HG02973 (cell line): ENCODE results near the gene RBPJL.

Source experiments
- ATAC-seq: cut with Tn5 transposase; IDR thresholded peaks from one replicate; pipeline ENCODE4 v1.9.1; 2021; ENCODE audit warnings: moderate library complexity; ENCODE audit not compliant: unreplicated experiment

The RBPJL gene

DNA sequence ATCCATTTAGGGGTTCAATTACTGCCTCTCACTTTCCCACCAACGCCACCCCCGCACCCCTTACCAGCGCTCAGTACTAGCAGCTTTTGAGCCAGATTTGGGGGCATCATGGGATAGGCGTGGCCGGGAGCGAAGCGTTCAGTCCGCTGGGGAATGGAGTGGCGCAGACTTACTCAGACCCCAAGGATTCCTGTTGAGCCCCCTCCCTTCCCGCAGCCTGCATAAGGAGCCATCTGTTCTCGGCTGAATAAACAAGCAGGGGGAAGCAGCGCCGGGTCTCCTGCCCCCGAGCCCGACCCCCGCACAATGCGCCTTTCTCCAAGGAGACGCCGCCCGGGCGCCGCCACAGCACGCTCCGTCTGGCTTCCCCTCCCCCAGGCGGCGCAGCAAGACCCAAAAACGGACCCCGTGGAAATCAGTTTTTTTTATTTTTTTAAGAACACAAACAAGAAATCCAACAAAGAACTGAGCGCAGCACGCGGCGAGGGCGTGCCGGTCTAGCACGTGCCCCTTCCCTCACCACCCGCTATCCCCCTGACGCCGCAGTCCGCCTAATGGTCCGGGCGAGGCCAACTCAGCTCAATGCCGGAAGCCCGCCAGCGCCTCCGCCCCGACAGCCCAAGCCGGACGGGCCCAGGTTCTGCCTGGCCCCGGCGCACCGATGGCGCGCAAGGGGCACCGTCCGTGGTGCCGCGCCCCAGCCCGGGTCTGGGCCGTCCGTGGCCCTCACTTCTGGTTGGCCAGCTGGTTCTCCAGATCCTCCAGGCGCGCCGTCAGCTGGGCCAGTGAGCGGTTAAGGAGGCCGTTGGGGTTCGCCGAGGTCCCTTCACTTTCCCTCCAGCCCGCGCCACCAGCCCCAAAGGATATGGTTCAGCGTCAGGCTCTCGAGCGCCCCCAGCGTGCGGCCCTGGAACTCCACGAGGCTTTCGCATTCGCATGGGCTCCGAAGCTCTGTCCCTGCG lies 13.3 kb upstream of the RBPJL start:
- peak; percentile 76 for ATAC-seq

DNA sequence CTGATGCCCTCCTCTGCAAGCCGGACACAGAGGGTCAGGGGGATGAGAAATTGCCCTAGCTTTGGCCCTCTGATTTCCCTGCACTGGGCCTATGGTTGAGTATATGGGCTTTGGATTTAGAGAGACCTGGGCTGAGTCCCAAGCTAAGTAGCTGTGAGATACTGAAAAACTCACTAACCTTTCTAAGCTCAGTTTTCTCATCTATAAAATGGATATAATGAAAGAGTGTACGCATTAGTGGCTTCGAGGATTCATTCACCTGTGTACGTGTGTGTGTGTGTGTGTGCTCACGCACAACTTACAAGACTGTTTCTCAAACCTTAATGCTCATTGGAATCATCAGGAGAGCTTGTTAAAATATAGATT lies 12.7 kb upstream of the RBPJL start:
- no peak for ATAC-seq

DNA sequence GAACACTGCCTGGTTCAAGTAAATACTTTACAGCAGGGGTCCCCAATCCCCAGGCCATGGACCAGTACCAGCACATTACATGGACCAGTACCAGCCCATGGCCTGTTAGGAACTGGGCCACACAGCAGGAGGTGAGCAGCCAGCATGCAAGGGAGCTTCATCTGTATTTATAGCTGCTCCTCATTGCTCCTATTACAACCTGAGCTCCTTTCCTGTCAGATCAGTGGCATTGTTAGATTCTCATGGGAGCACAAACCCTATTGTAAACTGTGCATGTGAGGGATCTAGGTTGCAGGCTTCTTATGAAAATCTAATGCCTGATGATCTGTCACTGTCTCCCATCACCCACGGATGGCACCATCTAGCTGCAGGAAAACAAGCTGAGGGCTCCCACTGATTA lies 12.0 kb upstream of the RBPJL start:
- no peak for ATAC-seq

DNA sequence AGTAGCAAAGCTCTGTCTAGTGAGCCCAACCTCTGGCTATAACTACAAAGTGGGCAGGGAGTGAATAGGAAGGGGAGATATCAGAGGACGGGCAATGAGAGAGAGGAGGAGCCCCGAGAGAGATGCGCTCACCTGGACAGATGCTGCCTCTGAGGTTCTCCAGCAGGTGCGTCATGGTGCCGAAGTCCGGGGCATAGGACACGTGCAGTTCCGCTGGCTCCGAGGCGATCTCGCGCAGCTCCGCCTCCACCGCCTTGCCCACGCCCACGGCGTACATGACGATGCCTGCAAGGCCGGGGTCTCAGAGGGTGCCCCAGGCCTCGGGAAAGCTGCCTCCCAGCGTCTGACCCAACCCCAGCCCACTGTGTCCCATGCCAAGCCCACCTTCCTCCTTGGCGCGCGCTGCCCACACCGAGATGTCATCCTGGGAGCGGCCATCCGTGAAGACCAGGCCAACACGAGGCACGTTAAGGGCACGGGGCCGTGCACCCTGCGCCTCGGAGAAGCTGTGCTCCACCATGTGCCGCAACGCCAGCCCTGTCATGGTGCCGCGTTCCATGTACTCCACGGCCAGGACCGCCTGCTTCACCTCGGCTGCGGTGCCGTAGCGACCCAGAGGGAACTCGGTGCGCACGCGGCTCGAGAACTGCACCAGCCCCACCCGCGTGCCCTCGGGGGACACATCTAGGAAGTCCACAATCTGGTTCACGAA lies 8.7 kb upstream of the RBPJL start:
- no peak for ATAC-seq

DNA sequence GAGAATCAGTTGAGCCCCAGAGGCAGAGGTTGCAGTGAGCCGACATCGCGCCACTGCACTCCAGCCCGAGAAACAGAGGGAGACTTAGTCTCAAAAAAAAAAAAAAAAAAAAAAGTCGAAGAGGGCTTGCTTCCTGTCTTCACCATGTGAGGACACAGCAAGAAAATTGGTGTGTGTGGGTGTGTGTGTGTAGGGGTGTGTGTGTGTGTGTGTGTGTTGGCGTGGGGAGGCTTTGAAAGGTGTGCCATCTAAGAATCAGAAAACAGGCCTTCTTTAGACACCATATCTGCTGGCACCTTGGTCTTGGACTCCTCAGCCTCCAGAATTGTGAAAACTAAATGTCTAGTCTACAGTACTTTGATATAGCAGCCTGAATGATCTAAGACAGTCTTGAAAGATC lies 6.9 kb upstream of the RBPJL start:
- no peak for ATAC-seq

DNA sequence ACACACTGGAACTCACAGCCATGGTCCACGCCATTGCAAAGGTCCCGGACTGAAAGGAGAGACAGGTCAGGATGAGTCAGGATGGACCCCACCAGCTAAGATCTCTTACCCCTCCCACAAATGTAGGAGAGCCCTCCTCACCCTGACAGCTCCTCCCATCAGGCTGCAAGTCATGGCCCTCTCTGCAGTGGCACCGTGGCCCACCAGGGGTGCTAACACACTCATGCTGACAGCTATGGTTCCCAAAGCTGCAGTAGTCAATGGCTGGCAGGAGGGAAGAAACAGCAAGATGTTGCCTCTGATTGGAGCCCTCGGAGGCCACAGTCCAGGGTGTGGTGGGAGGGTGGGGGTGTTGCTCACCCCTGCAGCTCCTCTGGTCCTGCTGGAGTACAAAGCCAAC lies 5.7 kb upstream of the RBPJL start:
- no peak for ATAC-seq

DNA sequence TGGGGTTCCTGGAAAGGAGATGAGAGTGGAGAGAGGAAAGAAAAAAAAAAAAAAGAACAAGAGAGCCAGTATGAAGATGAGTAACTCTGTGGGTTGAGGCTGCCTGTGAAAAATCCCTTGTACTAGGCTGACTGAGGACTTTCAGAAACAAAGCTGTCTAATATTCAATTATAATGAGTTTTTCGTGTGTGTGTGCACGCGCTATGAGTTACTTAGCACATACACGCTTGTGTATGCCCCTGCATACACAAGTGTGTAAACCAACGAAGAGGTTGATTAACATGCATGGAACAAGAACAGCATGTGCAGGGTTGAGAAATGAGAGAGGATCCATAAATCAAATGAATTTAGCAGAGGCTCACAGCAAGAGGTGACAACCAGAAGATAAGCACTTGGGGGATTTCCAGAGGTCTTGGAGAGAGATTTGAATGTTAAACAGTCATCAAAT lies 4.8 kb upstream of the RBPJL start:
- no peak for ATAC-seq

DNA sequence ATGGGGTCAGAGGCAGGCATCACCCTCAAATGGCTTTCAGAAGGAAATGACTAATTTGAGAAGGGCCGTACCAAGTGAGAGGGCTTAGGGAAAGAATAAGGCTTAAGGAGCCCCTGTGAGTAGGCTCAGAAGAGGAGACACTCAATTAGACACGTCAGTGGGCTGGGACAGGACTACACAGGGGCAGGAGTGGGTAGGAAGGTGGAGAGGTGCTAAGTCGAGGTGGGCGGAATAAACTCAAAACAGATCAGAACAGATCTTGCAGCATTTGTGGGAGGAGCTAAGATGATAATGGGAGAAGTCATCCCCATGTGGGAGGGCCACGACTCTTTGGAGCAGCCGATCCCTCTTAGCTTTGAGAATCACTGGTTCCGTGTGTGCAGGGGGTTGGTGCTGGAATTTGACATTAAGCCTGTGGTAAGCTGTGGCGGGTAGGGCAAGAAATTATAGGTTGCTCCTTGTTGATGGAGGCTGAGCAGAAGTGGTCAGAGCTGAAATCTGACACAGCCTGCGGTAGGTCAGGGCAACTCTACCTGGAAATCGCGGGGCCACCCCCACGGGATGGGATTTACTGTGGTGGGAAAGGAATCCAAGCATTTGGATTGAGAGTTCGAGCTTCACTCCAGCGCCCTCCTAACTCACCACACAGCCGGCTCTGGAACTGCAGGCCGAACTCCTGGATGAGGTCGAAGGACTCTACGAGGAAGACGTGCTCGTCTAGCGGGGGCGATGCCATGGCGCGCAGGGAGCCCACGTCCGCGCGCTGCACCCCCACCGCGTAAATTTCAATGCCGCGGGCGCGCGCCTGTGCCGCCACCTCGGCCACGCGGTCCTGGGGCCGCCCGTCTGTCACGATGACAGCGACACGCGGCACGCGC lies 2.8 kb upstream of the RBPJL start:
- ATAC-seq: no peak

DNA sequence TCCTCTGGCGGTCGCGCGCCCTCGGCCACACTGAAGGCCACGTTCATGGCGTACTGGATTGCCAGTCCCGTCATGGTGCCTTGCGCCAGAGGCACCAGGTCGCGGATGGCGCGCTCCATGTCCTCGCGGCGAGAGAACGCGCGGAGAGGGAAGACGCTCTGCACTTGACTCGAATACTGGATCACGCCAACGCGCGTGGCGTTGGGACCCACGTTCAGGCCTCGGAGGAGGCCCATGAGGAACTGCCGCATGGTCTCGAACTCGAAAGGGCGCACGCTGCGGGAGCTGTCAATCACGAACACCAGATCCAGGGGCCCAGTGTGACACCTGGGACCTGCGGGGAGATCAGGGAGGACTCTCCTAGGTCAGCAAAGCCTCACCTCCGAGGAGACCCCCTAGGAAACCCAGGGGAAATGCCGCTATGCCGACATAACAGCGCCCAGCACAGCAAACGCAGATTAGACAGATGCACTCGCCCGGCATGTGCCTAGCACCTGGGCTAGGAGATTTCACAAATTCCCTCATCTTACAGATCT lies 2.1 kb upstream of the RBPJL start:
- no peak for ATAC-seq

DNA sequence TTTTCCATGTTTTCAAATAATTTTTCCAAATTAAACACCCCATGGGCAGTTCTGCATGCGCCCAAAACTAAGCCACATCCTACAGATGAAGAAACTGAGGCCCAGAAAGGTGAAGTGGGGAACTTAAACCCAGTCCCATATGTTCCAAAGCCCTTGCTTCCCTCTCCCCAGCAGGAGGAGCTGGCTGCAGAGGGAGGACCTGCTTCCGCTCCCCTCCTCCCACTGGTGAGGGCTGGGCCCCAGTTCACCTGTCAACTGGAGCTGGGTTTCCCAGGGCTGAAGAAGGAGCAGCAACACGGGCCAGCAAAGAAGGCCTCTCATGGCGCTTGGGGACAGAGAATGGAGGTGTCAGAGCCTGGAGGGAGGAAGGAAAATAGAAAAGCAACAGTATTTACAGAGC lies 1.4 kb upstream of the RBPJL start:
- ATAC-seq: no peak

DNA sequence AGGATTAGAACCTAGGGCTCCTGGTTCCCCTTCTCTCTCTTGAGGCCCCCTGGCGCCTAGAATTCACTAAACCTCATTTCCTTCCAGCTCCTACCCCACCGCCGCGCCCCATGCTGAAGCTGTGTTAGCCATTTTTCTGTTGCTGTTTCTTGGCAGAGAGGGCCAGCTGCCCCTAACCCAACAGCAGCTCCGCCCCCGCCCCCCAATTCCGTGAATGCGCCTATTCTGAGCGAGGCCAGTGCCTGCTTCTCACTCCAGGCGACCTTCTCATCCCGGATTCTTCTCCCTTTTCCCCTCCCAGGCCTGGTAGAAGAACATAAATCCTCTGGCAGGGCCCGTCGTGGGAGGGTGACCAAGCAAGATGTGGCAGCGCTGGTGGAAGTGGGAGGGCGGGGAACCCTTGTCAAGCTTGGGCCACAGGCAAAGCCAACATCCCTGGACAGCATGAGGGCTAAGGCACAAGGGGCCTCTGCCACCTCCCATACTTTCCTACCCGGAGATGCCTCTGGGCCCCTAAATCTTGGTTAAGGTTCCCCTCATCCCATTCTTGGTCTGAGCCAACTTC lies 518 bp downstream of the RBPJL start:
- no peak for ATAC-seq

DNA sequence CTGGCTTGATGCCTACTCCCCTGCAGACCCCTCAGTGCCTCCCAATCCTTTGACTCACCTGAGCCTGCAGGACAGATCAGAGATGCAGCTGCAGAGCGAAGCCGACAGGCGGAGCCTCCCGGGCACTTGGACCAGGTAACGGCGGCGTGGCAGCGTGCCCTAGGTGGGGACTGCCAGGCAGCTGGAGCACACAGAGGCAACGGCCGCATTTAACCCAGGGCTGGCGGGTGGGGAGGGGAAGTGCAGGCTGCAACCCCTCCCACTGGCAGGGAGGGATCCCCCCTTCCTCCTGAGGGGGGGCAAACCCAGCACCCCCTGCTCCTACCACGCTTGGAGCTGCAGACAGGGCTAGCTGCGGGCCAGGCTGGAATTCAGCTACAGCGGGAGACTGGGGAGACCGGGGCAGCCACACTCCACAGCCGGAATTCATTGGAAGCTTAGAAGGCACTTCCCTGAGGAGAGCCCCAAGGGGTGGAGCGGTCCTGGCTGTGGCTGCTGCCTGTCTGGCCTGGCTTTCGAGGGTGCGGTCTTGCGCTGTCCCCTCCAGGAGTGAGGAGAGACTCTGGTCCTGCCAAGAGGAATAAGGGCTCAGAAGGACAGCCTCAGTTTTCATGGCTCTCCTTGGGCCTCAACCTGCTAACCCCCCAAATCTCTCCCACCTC lies 1.6 kb downstream of the RBPJL start, which contains the start of gene MATN4:
MATN4 (minus strand) TSS at position 183 of the 662 bp plus-strand sequence. CDS start 2,717 bp downstream, outside the sequence.
- no peak for ATAC-seq

DNA sequence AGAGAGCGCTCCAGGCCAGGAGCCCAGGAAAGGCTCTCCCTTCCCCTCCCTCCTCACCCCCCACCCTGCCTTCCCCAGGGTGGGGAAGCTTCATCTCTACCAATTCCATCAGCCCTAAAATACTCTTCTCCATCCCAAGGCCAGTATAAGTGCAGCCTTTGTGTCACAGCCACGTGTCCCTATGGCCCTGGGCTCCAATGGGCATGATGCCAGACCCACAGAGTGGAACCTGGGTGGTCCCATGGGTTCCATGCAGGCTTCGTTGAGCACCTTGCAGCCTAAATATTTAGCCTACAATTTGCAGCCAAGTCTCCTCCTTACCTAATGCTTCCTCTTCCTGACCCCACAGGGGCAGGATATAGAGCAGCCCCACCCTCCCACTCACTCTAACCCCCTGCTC lies 2.4 kb downstream of the RBPJL start:
- ATAC-seq: no peak

DNA sequence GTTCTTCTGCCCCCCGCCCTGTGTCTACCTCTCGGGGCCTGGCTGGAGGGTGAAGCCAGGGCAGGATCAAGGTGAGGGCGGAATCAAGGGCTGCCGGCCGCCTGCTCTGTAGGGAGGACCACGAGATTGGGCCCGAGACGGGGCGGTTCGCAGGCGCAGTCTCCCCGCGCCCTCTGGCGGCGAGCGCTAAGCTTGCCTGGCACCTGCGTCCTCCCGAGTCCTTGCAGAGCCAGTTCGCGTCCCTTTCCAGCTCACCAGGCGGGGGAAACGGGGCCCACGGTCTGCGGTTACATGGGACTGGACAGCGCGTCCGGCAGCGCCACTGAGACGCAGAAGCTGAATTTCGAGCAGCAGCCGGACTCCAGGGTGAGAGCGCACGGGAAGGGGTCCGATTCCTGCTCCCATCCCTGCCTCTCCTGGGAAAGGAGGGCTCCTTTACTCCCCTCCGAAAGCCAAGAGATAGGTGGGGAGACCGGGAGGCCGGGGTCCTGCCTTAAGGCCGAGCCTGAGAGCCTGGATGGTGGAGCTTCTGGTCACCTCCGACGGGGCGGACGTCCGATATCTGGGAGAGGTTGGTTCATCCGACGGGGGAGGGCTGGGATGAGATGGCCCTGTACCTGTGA lies 5.1 kb downstream of the RBPJL start:
- ATAC-seq: no peak

DNA sequence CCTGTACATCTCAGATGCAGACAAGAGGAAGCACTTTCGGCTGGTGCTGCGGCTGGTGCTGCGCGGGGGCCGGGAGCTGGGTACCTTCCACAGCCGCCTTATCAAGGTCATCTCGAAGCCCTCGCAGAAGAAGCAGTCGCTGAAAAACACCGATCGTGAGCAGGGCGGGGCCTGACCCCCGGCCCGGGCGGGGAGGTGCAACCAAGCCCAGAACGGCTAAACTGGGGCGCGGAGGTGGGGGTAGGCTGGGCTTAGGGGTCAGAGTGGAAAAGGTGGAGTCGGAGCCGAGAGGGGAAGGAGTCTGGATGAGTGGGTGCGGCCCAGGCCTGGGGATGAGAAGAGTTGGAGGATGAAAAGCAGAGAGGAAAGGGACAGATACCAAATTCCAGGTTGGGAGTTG lies 5.6 kb downstream of the RBPJL start:
- ATAC-seq: no peak

DNA sequence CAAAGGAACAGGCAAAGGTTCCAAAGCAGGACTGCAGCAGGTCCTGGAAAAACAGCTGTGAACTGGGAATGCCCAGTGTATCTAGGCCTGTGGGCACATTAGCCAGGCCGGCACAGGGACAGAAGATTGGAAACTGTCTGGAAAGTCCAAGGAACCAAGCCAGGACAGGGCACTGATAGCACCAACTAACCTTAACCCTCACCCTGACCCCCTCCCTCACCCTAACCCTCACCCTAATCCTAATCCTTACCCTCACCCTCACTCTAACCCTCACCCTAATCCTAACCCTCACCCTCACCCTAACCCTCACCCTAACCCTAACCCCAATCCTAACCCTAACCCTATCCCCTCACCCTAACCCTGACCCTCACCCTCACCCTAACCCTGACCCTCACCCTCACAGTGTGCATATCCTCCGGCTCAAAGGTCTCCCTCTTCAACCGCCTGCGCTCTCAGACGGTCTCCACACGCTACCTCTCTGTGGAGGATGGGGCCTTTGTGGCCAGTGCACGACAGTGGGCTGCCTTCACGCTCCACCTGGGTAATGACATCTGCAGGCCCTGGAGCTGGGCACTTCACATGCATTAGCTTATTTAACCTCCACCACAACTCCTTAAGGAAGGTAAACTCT lies 6.5 kb downstream of the RBPJL start:
- no peak for ATAC-seq

DNA sequence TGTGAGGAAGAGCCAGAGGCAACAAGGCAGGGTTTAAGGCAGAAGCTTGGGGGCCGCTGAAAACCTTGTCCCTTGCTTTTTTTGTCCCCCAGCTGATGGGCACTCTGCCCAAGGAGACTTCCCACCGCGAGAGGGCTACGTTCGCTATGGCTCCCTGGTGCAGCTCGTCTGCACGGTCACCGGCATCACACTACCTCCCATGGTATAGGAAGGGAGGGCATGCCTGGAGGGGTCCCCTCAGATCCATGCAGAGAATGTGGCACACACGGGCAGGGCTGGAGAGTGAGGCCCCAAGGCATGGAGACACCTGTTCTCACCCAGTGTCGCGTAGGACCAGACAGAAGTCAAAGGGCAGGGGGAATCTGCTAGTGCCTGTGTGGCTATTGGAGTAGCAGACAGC lies 7.3 kb downstream of the RBPJL start:
- ATAC-seq: no peak

DNA sequence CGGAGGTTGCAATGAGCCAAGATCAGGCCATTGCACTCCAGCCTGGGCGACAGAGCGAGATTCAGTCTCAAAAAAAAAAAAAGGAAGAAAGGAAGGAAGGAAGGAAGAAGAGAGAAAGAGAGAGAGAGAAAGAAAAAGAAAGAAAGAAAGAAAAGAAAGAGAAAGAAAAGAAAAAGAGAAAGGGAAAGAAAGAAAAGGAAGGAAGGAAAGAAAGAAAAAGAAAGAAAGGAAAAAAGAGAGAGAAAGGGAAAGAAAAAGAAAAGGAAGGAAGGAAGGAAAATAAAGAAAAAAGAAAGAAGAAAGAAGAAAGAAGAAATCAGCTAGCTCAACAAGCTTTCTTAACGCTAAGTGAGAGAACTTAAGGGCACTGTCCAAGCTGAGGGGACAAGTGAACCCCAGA lies 9.0 kb downstream of the RBPJL start:
- no peak for ATAC-seq
